ENCODE data around the gene TEPSIN.

DNA sequence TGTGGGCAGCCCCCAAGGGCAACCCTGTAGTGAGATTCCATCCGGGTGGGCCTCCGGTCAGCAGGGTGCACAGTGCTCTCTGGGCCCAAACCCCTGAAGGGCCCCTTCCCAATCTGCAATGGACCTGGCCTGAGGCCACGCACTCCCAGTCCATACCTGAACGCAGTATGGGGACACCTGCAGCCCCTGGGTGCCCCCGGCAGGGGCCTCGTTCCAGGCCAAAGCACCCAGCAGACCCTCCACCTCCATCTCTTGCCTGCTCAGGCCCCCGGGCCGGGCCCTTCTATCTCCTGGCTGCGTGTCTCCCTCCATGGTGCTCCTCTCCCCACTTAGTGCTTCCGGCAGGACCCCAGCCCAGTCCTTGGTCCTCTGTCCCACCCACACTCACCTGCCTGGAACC lies 55.5 kb downstream of the TEPSIN start:
- TF ChIP-seq, protein P1, sequence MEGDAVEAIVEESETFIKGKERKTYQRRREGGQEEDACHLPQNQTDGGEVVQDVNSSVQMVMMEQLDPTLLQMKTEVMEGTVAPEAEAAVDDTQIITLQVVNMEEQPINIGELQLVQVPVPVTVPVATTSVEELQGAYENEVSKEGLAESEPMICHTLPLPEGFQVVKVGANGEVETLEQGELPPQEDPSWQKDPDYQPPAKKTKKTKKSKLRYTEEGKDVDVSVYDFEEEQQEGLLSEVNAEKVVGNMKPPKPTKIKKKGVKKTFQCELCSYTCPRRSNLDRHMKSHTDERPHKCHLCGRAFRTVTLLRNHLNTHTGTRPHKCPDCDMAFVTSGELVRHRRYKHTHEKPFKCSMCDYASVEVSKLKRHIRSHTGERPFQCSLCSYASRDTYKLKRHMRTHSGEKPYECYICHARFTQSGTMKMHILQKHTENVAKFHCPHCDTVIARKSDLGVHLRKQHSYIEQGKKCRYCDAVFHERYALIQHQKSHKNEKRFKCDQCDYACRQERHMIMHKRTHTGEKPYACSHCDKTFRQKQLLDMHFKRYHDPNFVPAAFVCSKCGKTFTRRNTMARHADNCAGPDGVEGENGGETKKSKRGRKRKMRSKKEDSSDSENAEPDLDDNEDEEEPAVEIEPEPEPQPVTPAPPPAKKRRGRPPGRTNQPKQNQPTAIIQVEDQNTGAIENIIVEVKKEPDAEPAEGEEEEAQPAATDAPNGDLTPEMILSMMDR (IDR thresholded peaks at IDR 0.05; ENCODE audit: borderline replicate concordance, extremely low read depth, low read length, poor library complexity, severe bottlenecking): no peak
- no peak for TF ChIP-seq EZH2 (IDR thresholded peaks at IDR 0.05; ENCODE audit: borderline replicate concordance, low read depth, low read length, severe bottlenecking)

All from DND-41 (cell line).